Activated CD4-positive, alpha-beta T cell treated with anti-CD3 and anti-CD28 coated beads, Interleukin-2, amount 10 ng/mL, durations not matched to agents 7 days and 5 days (primary cell): ENCODE results near the gene CTDP1. TPM values are rescaled to one million over a fixed set of nuclear protein-coding genes. Genes with fewer than 3 reads are reported as not detected.
A peak's percentile ranks its signal among the peaks of the same experiment; 100 is the strongest.

ENCODE experiments used
- CTCF ChIA-PET: fragments of 350-600 bp; sonication (Branson Sonifier 250); formaldehyde crosslinking; loops from one replicate; lab custom pipeline; 2021; ENCODE audit warnings: antibody characterized with exemption; lab: Charles Lee
- POLR2A ChIA-PET: fragments of 350-600 bp; sonication (Branson Sonifier 250); formaldehyde crosslinking; loops from one replicate; lab custom pipeline; 2021; ENCODE audit warnings: antibody characterized with exemption; lab: Charles Lee
- DNase-seq: peaks from one replicate; pipeline ENCODE4 v3.0.0-alpha.2; 2020
- H3K27ac Mint-ChIP-seq: one replicate; pipeline ENCODE4 v1.8.0; 2021; ENCODE audit warnings: mild to moderate bottlenecking, moderate library complexity, mixed read lengths
- H3K27me3 Mint-ChIP-seq: one replicate; pipeline ENCODE4 v1.8.0; 2021; ENCODE audit warnings: mixed read lengths
- H3K36me3 Mint-ChIP-seq: one replicate; pipeline ENCODE4 v1.8.0; 2021; ENCODE audit warnings: low read depth, mixed read lengths
- H3K4me1 Mint-ChIP-seq: one replicate; pipeline ENCODE4 v1.8.0; 2021; ENCODE audit warnings: mixed read lengths
- H3K4me3 Mint-ChIP-seq: one replicate; pipeline ENCODE4 v1.8.0; 2021; ENCODE audit warnings: mild to moderate bottlenecking, moderate library complexity, mixed read lengths
- H3K9me3 Mint-ChIP-seq: one replicate; pipeline ENCODE4 v1.8.0; 2021; ENCODE audit warnings: mixed read lengths
- total RNA-seq, 2 experiments: library from RNA; stranded (reverse); gene quantifications; one replicate each; pipeline ENCODE4 v1.2.3, GENCODE V29; 2021

CTDP1 gene
- total RNA-seq, 2 experiments from 2014 or later: 30.9 to 35.0 TPM

- H3K27me3 Mint-ChIP-seq: peaks cover 5% of the 10 kb centered on the region
- H3K27ac Mint-ChIP-seq: no peak overlapping the region
- H3K4me3 Mint-ChIP-seq: no peak overlapping the region
- no peaks in the 10 kb centered on the region for H3K4me1 Mint-ChIP-seq
- H3K9me3 Mint-ChIP-seq: peaks cover 3% of the 10 kb centered on the region
- no peaks in the 10 kb centered on the region for H3K36me3 Mint-ChIP-seq
- ChIA-PET POLR2A (no interaction called here), CTCF (interaction anchor here (0.9 to 1.0 kb wide), 2 partner anchors 15 to 263 kb away, joined by 3 to 5 read pairs; no protein-coding TSS in a partner anchor)
- DNase-seq: no peak
Observed at GRCh38 chr18:79639072-79639829, 40.4 kb upstream of the CTDP1 start.

GRCh38 chr18:79640064-79640672, 39.4 kb upstream of the CTDP1 start:
- ChIA-PET POLR2A (no interaction called here), CTCF (interaction anchor here (0.9 to 1.0 kb wide), 2 partner anchors 15 to 264 kb away, joined by 3 to 5 read pairs; no protein-coding TSS in a partner anchor)
- H3K36me3 Mint-ChIP-seq: no peaks in the 10 kb centered on the region
- no peak overlapping the region for H3K27ac Mint-ChIP-seq
- peaks cover 5% of the 10 kb centered on the region for H3K27me3 Mint-ChIP-seq
- H3K9me3 Mint-ChIP-seq: no peaks in the 10 kb centered on the region
- no peaks in the 10 kb centered on the region for H3K4me1 Mint-ChIP-seq
- no peak for DNase-seq
- no peak overlapping the region for H3K4me3 Mint-ChIP-seq

GRCh38 chr18:79640875-79641274, 38.7 kb upstream of the CTDP1 start:
- Mint-ChIP-seq H3K9me3 (no peaks in the 10 kb centered on the region), H3K4me3 (no peak overlapping the region), H3K4me1 (peaks cover 3% of the 10 kb centered on the region), H3K27me3 (peaks cover 5% of the 10 kb centered on the region), H3K36me3 (no peaks in the 10 kb centered on the region), H3K27ac (no peak overlapping the region)
- POLR2A ChIA-PET: no interaction called here
- DNase-seq: no peak
- CTCF ChIA-PET: interaction anchor here (3.1 kb wide), 1 partner anchor 260 kb away, joined by 10 read pairs; no protein-coding TSS in a partner anchor

GRCh38 chr18:79641722-79642497, 37.7 kb upstream of the CTDP1 start:
- H3K27ac Mint-ChIP-seq: no peak overlapping the region
- H3K27me3 Mint-ChIP-seq: peaks cover 4% of the 10 kb centered on the region
- no peaks in the 10 kb centered on the region for H3K36me3 Mint-ChIP-seq
- no peak overlapping the region for H3K4me3 Mint-ChIP-seq
- no peak for DNase-seq
- H3K4me1 Mint-ChIP-seq: peaks cover 5% of the 10 kb centered on the region
- H3K9me3 Mint-ChIP-seq: no peaks in the 10 kb centered on the region
- ChIA-PET CTCF (interaction anchor here (3.1 kb wide), 1 partner anchor 261 kb away, joined by 10 read pairs; no protein-coding TSS in a partner anchor), POLR2A (no interaction called here)

GRCh38 chr18:79642626-79643025, 37.0 kb upstream of the CTDP1 start:
- Mint-ChIP-seq H3K4me3 (no peak overlapping the region), H3K27ac (no peak overlapping the region), H3K27me3 (no peaks in the 10 kb centered on the region), H3K4me1 (peaks cover 5% of the 10 kb centered on the region), H3K9me3 (no peaks in the 10 kb centered on the region), H3K36me3 (no peaks in the 10 kb centered on the region)
- ChIA-PET POLR2A (no interaction called here), CTCF (interaction anchor here (3.1 kb wide), 1 partner anchor 262 kb away, joined by 10 read pairs; no protein-coding TSS in a partner anchor)
- DNase-seq: no peak

GRCh38 chr18:79643054-79643984, 36.3 kb upstream of the CTDP1 start:
- Mint-ChIP-seq H3K9me3 (no peaks in the 10 kb centered on the region), H3K4me1 (peaks cover 5% of the 10 kb centered on the region), H3K4me3 (no peak overlapping the region), H3K27ac (no peak overlapping the region), H3K27me3 (no peaks in the 10 kb centered on the region), H3K36me3 (no peaks in the 10 kb centered on the region)
- no peak for DNase-seq
- POLR2A ChIA-PET: no interaction called here
- CTCF ChIA-PET: interaction anchor here (0.5 to 3.1 kb wide), 4 partner anchors 263 to 551 kb away, joined by 3 to 10 read pairs (median 6); no protein-coding TSS in a partner anchor

GRCh38 chr18:79644006-79644665, 35.5 kb upstream of the CTDP1 start:
- ChIA-PET POLR2A (no interaction called here), CTCF (interaction anchor here (0.5 to 1.4 kb wide), 4 partner anchors 21 to 272 kb away, joined by 3 to 8 read pairs (median 4); no protein-coding TSS in a partner anchor)
- DNase-seq: peak; percentile 71
- H3K4me1 Mint-ChIP-seq: peaks cover 5% of the 10 kb centered on the region
- H3K9me3 Mint-ChIP-seq: no peaks in the 10 kb centered on the region
- no peaks in the 10 kb centered on the region for H3K36me3 Mint-ChIP-seq
- no peak overlapping the region for H3K4me3 Mint-ChIP-seq
- H3K27me3 Mint-ChIP-seq: no peaks in the 10 kb centered on the region
- H3K27ac Mint-ChIP-seq: no peak overlapping the region

- Mint-ChIP-seq H3K36me3 (no peaks in the 10 kb centered on the region), H3K27me3 (no peaks in the 10 kb centered on the region), H3K9me3 (no peaks in the 10 kb centered on the region), H3K27ac (no peak overlapping the region), H3K4me1 (peaks cover 5% of the 10 kb centered on the region), H3K4me3 (no peak overlapping the region)
- POLR2A ChIA-PET: no interaction called here
- CTCF ChIA-PET: interaction anchor here (0.8 to 1.4 kb wide), 2 partner anchors 20 to 264 kb away, joined by 3 to 8 read pairs; no protein-coding TSS in a partner anchor
- DNase-seq: no peak
Observed at GRCh38 chr18:79644666-79645057, 34.9 kb upstream of the CTDP1 start.

- no peaks in the 10 kb centered on the region for H3K9me3 Mint-ChIP-seq
- no peak overlapping the region for H3K4me3 Mint-ChIP-seq
- H3K36me3 Mint-ChIP-seq: no peaks in the 10 kb centered on the region
- no peak for DNase-seq
- CTCF ChIA-PET: interaction anchor here (0.8 to 1.4 kb wide), 2 partner anchors 20 to 265 kb away, joined by 3 to 8 read pairs; no protein-coding TSS in a partner anchor
- POLR2A ChIA-PET: no interaction called here
- peaks cover 5% of the 10 kb centered on the region for H3K4me1 Mint-ChIP-seq
- no peaks in the 10 kb centered on the region for H3K27me3 Mint-ChIP-seq
- peak overlapping the region; percentile 46 for H3K27ac Mint-ChIP-seq
Observed at GRCh38 chr18:79645291-79645983, 34.2 kb upstream of the CTDP1 start.

GRCh38 chr18:79647307-79647706, 32.3 kb upstream of the CTDP1 start:
- no peaks in the 10 kb centered on the region for H3K36me3 Mint-ChIP-seq
- POLR2A ChIA-PET: no interaction called here
- no peaks in the 10 kb centered on the region for H3K9me3 Mint-ChIP-seq
- no peak for DNase-seq
- CTCF ChIA-PET: interaction anchor here (0.7 to 1.2 kb wide), 3 partner anchors 13 to 107 kb away, joined by 3 read pairs; no protein-coding TSS in a partner anchor
- no peaks in the 10 kb centered on the region for H3K27me3 Mint-ChIP-seq
- H3K4me3 Mint-ChIP-seq: no peak overlapping the region
- H3K27ac Mint-ChIP-seq: no peak overlapping the region
- H3K4me1 Mint-ChIP-seq: peaks cover 5% of the 10 kb centered on the region

- Mint-ChIP-seq H3K4me3 (no peak overlapping the region), H3K4me1 (peaks cover 2% of the 10 kb centered on the region), H3K36me3 (no peaks in the 10 kb centered on the region), H3K27ac (no peak overlapping the region), H3K9me3 (peaks cover 2% of the 10 kb centered on the region), H3K27me3 (peaks cover 7% of the 10 kb centered on the region)
- ChIA-PET POLR2A (no interaction called here), CTCF (no interaction called here)
- no peak for DNase-seq
Observed at GRCh38 chr18:79650959-79651358, 28.6 kb upstream of the CTDP1 start.
